Measurements from ENCODE around the gene C2orf92.
"Not testable (repeated sequence)": the region's sequence is repeated elsewhere in the genome, so short reads cannot be mapped to it uniquely, and the experiment has no call there.

Gene C2orf92

GRCh38 chr2:97687235-97687634, 17.7 kb downstream of the C2orf92 start:
- in situ Hi-C loops (cut with MboI; ENCODE audit: low sequenced_read_pairs) = not testable (repeated sequence)

GRCh38 chr2:97688062-97688827, 18.7 kb downstream of the C2orf92 start:
- in situ Hi-C loops (cut with MboI; ENCODE audit: low sequenced_read_pairs) = no loop called here

- in situ Hi-C loops (cut with MboI; ENCODE audit: low sequenced_read_pairs) = no loop called here
Measured at GRCh38 chr2:97691166-97691565, 21.7 kb downstream of the C2orf92 start.

- in situ Hi-C loops (cut with MboI; ENCODE audit: low sequenced_read_pairs) = no loop called here
Measured at GRCh38 chr2:97693476-97693875, 24.0 kb downstream of the C2orf92 start.

GRCh38 chr2:97695744-97696143, 26.2 kb downstream of the C2orf92 start:
- in situ Hi-C loops (cut with MboI; ENCODE audit: low sequenced_read_pairs) = no loop called here

GRCh38 chr2:97697252-97698235, 28.0 kb downstream of the C2orf92 start:
- in situ Hi-C loops (cut with MboI; ENCODE audit: low sequenced_read_pairs) = no loop called here

- in situ Hi-C loops (cut with MboI; ENCODE audit: low sequenced_read_pairs) = no loop called here
Measured at GRCh38 chr2:97698530-97698929, 29.0 kb downstream of the C2orf92 start.

- in situ Hi-C loops (cut with MboI; ENCODE audit: low sequenced_read_pairs) = no loop called here
Measured at GRCh38 chr2:97699765-97700444, 30.4 kb downstream of the C2orf92 start.

- in situ Hi-C loops (cut with MboI; ENCODE audit: low sequenced_read_pairs) = no loop called here
Measured at GRCh38 chr2:97701186-97701585, 31.7 kb downstream of the C2orf92 start.

- in situ Hi-C loops (cut with MboI; ENCODE audit: low sequenced_read_pairs) = no loop called here
Measured at GRCh38 chr2:97701851-97702465, 32.4 kb downstream of the C2orf92 start.

- in situ Hi-C loops (cut with MboI; ENCODE audit: low sequenced_read_pairs) = no loop called here
Measured at GRCh38 chr2:97702731-97703470, 33.4 kb downstream of the C2orf92 start.

GRCh38 chr2:97703741-97704140, 34.2 kb downstream of the C2orf92 start:
- in situ Hi-C loops (cut with MboI; ENCODE audit: low sequenced_read_pairs) = no loop called here

- in situ Hi-C loops (cut with MboI; ENCODE audit: low sequenced_read_pairs) = no loop called here
Measured at GRCh38 chr2:97704989-97705388, 35.5 kb downstream of the C2orf92 start.

- in situ Hi-C loops (cut with MboI; ENCODE audit: low sequenced_read_pairs) = no loop called here
Measured at GRCh38 chr2:97706112-97706511, 36.6 kb downstream of the C2orf92 start.

- in situ Hi-C loops (cut with MboI; ENCODE audit: low sequenced_read_pairs) = no loop called here
Measured at GRCh38 chr2:97706708-97707345, 37.3 kb downstream of the C2orf92 start.

- in situ Hi-C loops (cut with MboI; ENCODE audit: low sequenced_read_pairs) = no loop called here
Measured at GRCh38 chr2:97707362-97708047, 38.0 kb downstream of the C2orf92 start.

GRCh38 chr2:97708048-97708380, 38.5 kb downstream of the C2orf92 start:
- in situ Hi-C loops (cut with MboI; ENCODE audit: low sequenced_read_pairs) = no loop called here

- in situ Hi-C loops (cut with MboI; ENCODE audit: low sequenced_read_pairs) = no loop called here
Measured at GRCh38 chr2:97708608-97709007, 39.1 kb downstream of the C2orf92 start.

GRCh38 chr2:97711394-97711711, 41.8 kb downstream of the C2orf92 start:
- in situ Hi-C loops (cut with MboI; ENCODE audit: low sequenced_read_pairs) = no loop called here
